Spleen (tissue), 7 donors: ENCODE measurements around the gene DMD.

Experiments used
- POLR2AphosphoS5 ChIP-seq, 3 donors: sonication (generic); formaldehyde crosslinking; IDR thresholded peaks; one replicate each; pipeline ENCODE4 v1.5.1; 2017; ENCODE audit warnings: antibody characterized with exemption in 3 of 3
- TF ChIP-seq, protein P1 (sequence below), 11 experiments: fragments of 200-600 bp in 7 of 11; fragments of 450-650 bp in 4 of 11; sonication (generic) in 4 of 11; IDR thresholded peaks in 8 of 11; conservative IDR thresholded peaks in 3 of 11; 1 replicate in 7 of 11; 2 replicates in 4 of 11; pipeline versions ENCODE4 v1.4.0 to v1.8.0; 2016 to 2021; ENCODE audit warnings: antibody characterized with exemption in 11 of 11, inconsistent platforms in 4 of 11, mild to moderate bottlenecking in 1 of 11
- donor health status: DM: no; HTN: no; CAD: no; lungs with moderate emphysema.
- donor health status: DM: no; HTN: no; CAD: no.
- donor health status: DM: no; HTN: no; CAD: no.

DNA sequence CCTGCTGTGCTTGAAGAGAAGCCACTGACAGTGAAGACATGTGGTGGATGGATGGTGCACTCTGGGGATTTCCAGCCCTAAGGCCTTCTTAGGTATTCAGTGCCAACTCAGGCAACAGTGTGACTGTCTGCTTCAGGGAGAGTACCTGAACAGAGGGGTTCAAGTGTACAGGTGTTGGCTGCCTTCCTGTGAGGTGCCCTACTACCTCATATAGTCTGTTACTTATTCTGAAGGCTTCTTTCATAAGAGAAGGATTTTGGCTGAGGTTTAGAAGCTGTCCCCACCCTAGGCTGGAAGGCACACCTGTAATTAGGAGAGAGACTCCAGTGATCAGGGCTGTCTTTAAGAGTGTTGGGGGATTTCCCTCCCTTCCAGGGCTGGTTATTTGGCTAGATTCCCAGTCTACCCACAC is 2141.3 kb downstream of the DMD start:
- TF ChIP-seq, protein P1, sequence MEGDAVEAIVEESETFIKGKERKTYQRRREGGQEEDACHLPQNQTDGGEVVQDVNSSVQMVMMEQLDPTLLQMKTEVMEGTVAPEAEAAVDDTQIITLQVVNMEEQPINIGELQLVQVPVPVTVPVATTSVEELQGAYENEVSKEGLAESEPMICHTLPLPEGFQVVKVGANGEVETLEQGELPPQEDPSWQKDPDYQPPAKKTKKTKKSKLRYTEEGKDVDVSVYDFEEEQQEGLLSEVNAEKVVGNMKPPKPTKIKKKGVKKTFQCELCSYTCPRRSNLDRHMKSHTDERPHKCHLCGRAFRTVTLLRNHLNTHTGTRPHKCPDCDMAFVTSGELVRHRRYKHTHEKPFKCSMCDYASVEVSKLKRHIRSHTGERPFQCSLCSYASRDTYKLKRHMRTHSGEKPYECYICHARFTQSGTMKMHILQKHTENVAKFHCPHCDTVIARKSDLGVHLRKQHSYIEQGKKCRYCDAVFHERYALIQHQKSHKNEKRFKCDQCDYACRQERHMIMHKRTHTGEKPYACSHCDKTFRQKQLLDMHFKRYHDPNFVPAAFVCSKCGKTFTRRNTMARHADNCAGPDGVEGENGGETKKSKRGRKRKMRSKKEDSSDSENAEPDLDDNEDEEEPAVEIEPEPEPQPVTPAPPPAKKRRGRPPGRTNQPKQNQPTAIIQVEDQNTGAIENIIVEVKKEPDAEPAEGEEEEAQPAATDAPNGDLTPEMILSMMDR (IDR thresholded peaks at IDR 0.05 in 8 of 11, conservative IDR thresholded peaks at IDR 0.05 in 3 of 11) = no peak
- TF ChIP-seq POLR2AphosphoS5 (IDR thresholded peaks at IDR 0.05) = no peak
